Measurements from ENCODE around the gene SCN8A.

The SCN8A gene

GRCh38 chr12:51752234-51752889 lies 161.3 kb downstream of the SCN8A start:
- TF ChIP-seq CTCF (IDR thresholded peaks at IDR 0.05; ENCODE audit: low read depth, low read length, missing control alignments): no peak
- Histone ChIP-seq H3K27ac (no peak overlapping the region), H3K4me3 (ENCODE audit: low read depth, low read length) (no peak overlapping the region), H3K36me3 (replicated peaks) (no peaks in the 10 kb centered on the region), H3K27me3 (replicated peaks) (no peaks in the 10 kb centered on the region)
- in situ Hi-C loops (cut with HindIII; ENCODE audit: low pct_ligation_motif_present, low sequenced_read_pairs): no loop called here
- peak; percentile 72 for DNase-seq

- no peak overlapping the region for H3K27ac ChIP-seq
- in situ Hi-C loops (cut with HindIII; ENCODE audit: low pct_ligation_motif_present, low sequenced_read_pairs): no loop called here
- no peak for TF ChIP-seq CTCF (IDR thresholded peaks at IDR 0.05; ENCODE audit: low read depth, low read length, missing control alignments)
- no peak overlapping the region for H3K4me3 ChIP-seq (ENCODE audit: low read depth, low read length)
- H3K36me3 ChIP-seq (replicated peaks): no peaks in the 10 kb centered on the region
- no peak for DNase-seq
- no peaks in the 10 kb centered on the region for H3K27me3 ChIP-seq (replicated peaks)
Observed at GRCh38 chr12:51753980-51754675, 163.1 kb downstream of the SCN8A start.

- DNase-seq: no peak
Observed at GRCh38 chr12:51755251-51755650, 164.2 kb downstream of the SCN8A start.

GRCh38 chr12:51759175-51759574 lies 168.1 kb downstream of the SCN8A start:
- in situ Hi-C loops (cut with HindIII; ENCODE audit: low pct_ligation_motif_present, low sequenced_read_pairs): no loop called here
- DNase-seq: no peak
- no peaks in the 10 kb centered on the region for H3K36me3 ChIP-seq (replicated peaks)
- H3K27ac ChIP-seq: no peak overlapping the region
- no peak overlapping the region for H3K4me3 ChIP-seq (ENCODE audit: low read depth, low read length)
- no peaks in the 10 kb centered on the region for H3K27me3 ChIP-seq (replicated peaks)
- TF ChIP-seq CTCF (IDR thresholded peaks at IDR 0.05; ENCODE audit: low read depth, low read length, missing control alignments): no peak

More at GRCh38 chr12:51755251-51755650, 164.2 kb downstream of the SCN8A start:
- no peak overlapping the region for H3K27ac ChIP-seq
- H3K4me3 ChIP-seq (ENCODE audit: low read depth, low read length): no peak overlapping the region
- no peaks in the 10 kb centered on the region for H3K27me3 ChIP-seq (replicated peaks)
- no peak for TF ChIP-seq CTCF (IDR thresholded peaks at IDR 0.05; ENCODE audit: low read depth, low read length, missing control alignments)
- in situ Hi-C loops (cut with HindIII; ENCODE audit: low pct_ligation_motif_present, low sequenced_read_pairs): no loop called here
- H3K36me3 ChIP-seq (replicated peaks): no peaks in the 10 kb centered on the region

- no peaks in the 10 kb centered on the region for H3K27me3 ChIP-seq (replicated peaks)
- in situ Hi-C loops (cut with HindIII; ENCODE audit: low pct_ligation_motif_present, low sequenced_read_pairs): no loop called here
- DNase-seq: no peak
- TF ChIP-seq CTCF (IDR thresholded peaks at IDR 0.05; ENCODE audit: low read depth, low read length, missing control alignments): no peak
- H3K36me3 ChIP-seq (replicated peaks): no peaks in the 10 kb centered on the region
- H3K4me3 ChIP-seq (ENCODE audit: low read depth, low read length): no peak overlapping the region
- no peak overlapping the region for H3K27ac ChIP-seq
Observed at GRCh38 chr12:51759695-51760094, 168.7 kb downstream of the SCN8A start.

Data from brain microvascular endothelial cell (primary cell).